Hematopoietic multipotent progenitor cell treated with erythropoietin and hydrocortisone succinate and interleukin-3 and kit ligand, for 8 days (in vitro differentiated cells): ENCODE data around the gene PDIK1L.
A peak's percentile ranks its signal among the peaks of the same experiment; 100 is the strongest.
"Not testable (repeated sequence)": the region's sequence is repeated elsewhere in the genome, so short reads cannot be mapped to it uniquely, and the experiment has no call there.

Experiments
- DNase-seq: peaks from one replicate; pipeline ENCODE4 v3.0.0-alpha.2; 2015

Gene PDIK1L

DNA sequence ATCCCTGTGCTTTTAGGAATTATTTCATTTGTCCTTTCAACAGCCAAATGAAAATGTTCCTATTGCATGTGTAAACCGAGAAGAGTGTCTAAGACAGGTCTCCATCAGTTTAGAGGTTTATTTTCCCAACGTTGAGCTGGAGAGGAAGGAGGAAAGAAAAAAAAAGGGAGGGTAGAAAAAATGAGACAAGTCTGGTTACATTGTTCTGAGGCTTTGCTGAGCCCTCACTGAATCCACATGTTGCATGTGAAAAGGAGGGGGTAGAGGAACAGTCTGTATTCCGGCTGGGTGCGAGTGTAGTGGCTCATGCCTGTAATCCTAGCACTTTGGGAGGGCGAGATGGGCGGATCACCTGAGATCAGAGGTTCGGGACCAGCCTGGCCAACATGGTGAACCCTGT lies 19.2 kb upstream of the PDIK1L start:
- no peak for DNase-seq

DNA sequence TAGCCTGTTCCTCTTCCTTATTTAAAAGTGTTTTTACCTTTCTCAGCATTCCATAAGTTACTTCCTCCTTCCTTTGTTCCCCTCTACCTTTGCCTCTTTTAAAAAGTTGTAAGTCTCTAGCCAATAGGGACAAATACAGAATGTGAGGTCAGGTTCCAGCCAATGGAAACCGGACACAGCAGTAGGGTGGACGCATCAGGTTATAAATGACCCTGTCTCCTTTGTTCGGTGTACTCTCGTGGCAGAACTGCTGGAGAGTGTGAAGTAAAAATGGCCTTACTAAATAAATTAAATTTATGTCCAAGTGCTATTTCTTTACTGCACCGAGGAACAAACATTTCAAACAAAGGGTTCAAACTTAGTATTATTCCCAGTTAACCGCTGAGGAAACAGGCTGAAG lies 18.1 kb upstream of the PDIK1L start:
- not testable (repeated sequence) for DNase-seq

DNA sequence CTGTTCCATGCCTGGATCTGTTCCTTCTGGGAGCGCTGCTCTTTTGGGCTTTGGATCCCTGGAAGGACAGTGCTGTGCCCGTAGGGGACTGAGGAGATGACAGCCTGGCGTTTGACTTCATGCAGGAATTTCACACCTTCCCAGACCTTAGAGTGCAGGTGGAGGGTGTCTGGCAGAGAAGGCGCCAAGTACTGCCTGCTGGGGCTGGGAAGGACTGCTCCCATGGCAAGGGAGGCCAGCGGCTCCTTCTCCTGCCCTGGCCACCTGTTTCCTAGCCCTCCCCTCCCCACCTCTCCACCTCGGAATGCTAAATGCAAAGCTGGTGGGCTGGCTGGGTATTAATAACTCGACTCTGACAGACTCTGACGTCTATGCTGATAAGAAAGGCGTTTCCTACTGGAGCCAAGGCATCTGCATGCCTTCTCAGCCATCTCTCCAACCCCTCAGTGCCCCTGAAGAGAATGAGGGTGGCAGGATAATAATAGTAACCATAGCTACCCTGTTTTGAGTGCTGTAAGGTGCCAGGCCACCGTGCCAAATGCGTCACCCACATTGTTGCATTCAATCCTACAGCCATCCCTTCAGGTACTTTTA lies 17.5 kb upstream of the PDIK1L start:
- DNase-seq, result no peak

DNA sequence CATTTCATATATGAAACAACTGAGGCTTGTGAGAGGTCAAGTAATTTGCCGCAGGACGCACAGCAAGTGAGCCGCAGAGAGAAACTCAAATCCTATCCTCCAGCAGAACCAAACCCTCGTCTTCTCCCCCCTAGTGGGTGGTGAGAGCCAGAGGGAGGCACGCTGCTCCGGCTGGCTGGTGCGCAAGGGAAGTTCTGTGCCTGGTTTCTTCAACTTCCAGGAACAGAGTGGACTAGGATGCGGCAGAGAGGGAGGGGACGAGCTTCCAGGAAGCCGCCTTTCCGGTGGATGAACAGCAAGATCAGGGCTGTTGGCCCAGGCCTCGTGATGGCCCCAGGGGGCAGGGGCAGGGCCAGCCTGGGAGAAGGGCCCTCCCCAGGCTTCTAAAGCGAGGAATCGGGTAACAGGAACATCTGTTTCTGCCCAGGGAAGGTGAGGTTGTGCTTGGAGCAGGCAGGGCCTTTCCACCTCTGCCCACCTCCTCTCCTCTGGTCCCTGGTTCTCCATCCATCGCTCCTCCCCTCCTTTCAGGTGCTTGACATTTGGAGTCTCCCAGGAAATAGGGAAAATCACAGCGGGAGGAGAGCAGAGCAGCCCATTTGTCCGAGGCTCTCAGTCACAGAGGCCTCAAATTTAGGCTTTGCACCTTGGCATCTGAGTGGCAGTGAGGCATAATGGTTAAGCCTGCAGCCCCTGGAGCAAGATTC lies 16.8 kb upstream of the PDIK1L start:
- no peak for DNase-seq

DNA sequence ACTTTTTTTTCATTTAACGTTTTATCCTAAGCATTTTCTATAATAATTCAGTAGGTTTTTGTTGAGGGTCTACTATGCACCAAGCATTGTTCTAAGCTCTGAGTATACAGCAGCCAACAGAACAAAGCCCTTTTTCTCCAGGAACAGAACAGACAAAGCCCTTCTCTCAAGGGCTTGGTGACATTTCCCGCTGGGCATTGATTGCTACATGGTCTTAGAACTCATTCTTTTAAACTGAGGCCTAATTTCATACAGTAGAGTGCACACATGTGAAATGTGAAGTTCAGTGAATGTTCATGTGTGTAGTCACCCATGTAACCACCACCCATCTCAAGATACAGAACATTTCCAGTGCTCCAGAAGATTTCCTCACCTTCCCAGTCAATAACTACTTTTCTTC lies 15.2 kb upstream of the PDIK1L start:
- no peak for DNase-seq

DNA sequence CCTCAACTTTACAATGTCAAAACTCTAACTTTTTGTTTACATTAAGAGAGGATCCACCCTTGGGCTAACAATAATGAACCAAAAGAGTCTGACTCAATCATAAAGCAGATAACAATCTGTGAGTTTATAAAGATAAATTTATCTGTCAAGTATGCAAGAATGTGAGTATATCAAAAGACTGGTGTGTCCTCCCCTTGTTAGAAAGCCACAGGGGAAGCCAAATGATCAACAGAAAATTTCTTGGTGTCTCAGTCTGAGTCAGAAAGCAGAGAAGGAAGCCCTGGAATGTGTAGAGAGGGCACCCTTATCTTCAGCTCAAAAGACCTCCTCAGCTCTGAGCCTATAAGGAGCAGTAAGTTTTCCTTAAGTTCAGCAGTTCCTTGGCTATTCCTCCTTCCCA lies 13.9 kb upstream of the PDIK1L start:
- no peak for DNase-seq

DNA sequence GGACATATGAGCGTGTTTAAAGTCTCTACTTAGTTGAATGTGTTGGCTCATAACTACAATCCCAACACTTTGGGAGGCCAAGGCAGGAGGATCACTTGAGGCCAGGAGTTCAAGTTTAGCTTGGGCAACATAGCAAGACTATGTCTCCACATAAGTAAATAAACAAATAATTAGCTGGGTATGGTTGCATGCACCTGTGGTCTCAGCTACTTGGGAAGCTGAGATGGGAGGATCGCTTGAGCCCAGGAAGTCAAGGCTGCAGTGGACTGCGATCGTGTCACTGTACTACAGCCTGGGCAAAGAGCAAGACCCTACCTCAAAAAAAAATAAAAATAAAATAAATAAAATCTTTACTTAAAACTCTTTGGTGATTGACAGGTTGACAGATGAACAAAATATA lies 13.0 kb upstream of the PDIK1L start:
- DNase-seq, result no peak

DNA sequence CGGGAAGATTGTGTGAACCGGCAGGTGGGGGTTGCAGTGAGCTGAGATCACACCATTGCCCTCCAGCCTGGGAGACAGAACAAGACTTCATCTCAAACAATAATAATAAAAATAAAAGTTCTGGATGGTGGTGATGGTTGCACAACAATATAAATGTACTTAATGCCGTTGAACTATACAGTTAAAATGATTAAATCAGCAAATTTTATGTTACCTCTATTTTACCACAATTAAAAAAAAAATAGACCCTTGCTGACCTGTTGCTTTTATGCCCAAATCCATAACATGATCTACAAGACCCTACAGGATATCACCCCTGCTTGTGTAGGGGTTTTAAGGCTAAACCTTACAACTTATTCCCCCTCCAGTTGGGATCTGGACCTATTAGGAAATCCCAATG lies 11.8 kb upstream of the PDIK1L start:
- DNase-seq, result no peak

DNA sequence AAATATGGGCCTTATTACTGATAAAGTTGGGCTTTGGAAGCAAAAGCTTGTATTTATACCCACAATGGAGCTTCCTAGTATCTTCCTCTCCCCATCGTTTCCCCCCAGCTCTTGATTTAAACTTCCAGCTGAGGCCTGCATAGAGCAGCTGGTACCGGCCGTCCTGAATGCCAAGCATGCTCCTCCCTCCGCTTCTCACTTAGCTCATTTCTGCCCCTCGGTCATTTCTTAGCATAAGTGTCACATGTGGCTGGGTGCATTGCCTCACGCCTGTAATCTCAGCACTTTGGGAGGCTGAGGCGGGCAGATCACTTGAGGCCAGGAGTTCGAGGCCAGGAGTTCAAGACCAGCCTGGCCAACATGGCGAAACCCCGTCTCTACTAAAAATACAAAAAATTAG lies 11.4 kb upstream of the PDIK1L start:
- not testable (repeated sequence) for DNase-seq

DNA sequence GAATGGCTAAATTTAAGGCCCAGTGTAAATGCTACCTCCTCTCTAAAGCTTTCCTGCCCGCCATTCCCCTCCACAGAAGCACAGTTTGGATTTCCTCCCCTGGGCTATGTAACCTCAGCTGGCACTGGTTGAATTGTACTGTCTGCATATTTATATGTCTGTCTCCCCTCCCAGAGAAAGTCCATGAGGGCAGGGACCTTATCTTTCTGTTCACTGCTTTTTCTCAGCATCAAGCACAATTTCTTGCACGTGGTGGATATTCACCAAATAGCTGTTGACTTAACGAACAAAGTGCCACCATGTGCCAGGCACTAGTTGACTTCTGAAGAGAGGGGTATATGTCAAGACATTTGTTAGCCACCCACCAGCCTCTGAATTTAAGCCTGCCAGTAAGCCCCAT lies 9.5 kb upstream of the PDIK1L start:
- DNase-seq, result no peak

DNA sequence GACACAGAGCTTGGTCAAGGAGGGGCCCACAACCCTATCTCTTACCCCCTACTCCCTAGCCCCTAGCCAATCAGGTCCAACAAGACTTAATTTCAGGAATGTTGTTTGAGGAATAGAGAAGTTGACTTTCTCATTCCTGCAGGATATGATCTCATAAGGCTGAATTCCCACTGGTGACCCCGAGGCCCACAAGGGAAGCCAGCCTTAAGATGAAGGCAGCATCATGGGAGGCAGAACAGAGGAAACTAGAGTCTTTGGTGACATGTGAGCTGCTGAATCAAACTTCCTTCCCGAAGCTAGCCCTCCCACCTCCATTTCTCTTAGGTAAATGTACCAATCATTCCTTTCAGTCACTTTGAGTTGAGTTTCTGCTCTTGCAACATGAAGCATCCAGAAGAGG lies 9.1 kb upstream of the PDIK1L start:
- no peak for DNase-seq

DNA sequence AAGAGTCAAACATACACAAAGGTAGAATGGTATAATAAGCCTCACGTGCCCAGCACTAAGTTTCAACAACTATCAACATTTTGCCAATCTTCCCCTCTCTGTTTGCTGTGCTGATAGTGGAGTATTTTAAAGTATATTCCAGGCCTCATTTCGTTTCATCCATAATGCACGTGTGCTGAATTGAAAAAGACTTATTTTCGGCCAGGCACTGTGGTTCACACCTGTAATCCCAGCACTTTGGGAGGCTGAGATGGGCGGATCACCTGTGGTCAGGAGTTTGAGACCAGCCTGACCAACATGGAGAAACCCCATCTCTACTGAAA lies 6.4 kb upstream of the PDIK1L start:
- not testable (repeated sequence) for DNase-seq

DNA sequence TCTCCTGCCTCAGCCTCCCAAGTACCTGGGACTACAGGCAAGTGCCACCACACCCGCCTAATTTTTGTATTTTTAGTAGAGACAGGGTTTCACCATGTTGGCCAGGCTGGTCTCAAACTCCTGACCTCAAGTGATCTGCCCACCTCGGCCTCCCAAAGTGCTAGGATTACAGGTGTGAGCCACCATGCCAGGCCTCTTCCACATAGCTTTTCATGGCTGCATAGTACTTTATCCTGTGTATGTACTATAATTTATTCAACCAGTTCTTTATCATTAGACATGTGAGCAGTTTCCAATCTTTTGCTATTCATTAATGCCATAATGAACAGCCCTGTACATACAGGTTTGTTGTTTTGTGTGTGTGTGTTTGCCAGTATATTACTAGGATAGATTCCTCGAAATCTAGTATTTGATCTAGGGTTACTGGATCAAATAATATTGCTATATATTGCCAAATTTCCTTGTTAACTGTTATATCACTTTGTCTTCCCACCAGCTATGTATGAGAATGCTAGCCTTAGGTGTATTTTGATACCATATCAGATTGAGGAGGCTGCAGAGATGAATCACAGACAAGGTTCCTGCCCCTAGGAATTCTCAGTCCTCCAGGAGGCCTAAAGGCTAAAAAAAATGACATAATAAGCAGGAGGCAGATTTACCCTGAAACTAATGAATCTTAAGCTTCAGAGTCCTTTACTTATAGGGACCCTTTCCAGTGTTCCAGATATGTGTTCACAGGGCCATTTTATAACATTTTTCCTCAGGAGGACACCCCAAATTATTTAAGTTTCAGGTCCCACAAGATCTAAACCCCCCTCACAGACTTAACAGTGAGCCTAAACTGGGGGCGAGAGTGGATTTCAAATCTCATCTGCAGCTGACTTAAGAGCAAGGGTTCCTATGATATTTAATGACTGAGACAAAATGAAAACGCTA lies 2.1 kb upstream of the PDIK1L start:
- no peak for DNase-seq

DNA sequence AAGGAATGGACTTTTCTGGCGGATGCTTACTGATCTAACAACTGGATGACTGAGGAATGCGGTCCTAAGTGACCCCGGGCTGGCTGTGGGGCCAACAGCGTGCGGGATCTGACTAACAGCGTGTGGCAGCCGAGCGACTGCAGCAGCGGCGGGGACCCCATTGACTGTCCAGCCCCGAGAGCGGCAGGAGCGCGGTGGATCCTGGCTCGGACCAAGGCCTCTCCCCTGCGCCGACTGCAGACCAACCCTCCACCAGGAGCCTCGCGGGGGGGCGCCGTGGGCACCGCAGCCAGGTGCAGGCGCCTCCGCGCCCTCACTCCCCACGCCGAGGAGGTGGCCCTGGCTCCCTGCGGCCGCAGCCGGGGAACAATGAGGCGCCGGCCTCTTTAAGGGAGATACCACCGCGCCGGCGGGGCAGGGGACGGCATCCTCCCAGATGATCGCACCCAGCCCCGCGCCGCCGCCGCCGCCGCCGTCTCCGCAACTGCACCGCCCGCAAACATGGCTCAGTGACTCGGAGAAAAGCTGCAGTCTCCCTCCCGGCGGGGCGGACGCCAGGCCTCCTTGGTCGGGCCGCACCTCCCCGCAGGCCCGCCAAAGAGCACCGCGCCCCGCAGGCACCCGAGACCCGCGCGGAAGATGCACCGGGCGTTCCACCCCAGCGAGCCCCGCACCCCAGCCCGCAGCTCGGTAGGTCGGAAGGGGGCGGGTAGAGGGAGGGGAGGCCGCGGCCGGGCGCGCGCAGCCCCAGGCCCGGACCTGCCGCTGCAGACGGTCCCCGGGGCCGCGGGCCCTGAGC lies 694 bp upstream of the PDIK1L start:
- peak; percentile 78 for DNase-seq

DNA sequence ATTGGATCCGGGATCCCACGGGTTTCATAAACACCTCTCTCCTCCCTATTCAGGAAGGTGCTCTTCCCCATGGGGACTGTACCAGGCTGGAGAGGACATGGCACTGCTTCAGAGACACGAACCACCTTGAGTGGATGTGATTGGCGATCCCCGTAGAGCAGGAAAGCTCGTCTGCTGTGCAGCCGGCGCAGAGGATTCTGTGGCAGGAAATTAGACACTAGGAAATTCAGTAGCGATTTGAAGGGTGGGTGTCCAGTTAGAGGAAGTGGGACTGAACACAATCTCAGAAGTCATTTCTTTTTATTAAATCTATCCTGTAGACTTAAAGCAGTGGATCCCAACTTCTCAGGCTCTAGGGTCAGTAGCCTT lies 767 bp downstream of the PDIK1L start:
- DNase-seq, result no peak

DNA sequence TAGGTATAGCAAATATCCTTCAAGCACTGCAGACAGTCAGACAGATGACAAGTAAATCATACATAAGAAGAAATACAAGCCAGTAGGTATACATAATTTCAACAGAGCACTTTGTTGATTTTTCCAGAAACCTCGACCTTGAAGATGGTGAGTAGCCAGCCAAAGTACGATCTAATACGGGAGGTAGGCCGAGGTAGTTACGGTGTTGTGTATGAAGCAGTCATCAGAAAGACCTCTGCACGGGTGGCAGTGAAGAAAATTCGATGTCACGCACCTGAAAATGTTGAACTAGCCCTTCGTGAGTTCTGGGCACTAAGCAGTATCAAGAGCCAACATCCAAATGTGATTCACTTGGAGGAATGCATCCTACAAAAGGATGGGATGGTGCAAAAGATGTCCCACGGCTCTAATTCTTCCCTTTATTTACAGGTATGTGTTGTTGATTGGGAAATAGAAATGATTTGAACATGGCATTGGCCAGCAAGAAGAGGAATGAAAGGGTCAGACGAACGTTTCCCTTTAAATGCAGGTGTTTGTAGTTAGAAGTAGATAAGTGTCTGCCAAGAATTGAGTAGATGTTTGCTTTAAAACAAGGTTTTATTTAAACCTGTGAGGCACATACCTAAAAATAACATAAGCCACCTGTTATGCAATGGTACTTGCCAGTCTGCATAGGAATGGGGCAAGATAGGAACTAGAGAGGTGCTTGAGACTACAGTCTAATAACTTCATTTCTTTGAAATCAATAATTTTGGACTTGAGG lies 2.7 kb downstream of the PDIK1L start:
- DNase-seq, result no peak

DNA sequence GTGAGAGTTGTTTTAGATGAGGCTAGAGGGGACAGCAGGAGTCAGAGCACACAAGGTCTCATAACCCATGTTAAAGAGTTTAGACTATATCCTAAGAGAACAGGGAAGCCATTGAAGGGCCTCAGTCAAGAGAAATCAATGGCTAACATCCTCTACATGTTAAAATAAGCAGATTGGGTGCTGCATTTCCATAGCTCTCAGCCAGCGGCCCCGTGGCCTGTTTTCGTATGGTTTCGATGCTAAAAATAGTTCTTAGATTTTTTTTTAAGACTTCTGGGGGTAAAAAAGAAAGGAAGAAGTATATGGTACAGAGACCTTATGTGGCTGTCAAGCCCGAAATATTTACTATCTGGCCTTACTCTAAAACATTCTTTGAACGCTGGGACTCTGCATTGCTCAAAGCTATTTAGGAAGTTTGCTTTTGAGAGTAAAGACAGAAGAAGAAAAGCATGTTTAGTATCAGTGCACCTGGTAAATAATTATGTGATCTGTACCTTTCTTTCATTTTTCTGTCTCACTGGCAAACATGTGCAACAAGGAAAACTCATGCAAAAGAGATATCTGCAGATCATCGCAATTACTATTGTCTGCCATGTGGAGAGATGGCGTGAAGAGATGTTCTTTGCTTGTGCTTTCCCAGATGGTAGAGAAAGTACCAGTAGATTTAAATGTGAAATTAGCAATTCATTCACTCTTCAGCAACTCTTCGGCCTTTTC lies 8.4 kb downstream of the PDIK1L start:
- DNase-seq, result no peak

DNA sequence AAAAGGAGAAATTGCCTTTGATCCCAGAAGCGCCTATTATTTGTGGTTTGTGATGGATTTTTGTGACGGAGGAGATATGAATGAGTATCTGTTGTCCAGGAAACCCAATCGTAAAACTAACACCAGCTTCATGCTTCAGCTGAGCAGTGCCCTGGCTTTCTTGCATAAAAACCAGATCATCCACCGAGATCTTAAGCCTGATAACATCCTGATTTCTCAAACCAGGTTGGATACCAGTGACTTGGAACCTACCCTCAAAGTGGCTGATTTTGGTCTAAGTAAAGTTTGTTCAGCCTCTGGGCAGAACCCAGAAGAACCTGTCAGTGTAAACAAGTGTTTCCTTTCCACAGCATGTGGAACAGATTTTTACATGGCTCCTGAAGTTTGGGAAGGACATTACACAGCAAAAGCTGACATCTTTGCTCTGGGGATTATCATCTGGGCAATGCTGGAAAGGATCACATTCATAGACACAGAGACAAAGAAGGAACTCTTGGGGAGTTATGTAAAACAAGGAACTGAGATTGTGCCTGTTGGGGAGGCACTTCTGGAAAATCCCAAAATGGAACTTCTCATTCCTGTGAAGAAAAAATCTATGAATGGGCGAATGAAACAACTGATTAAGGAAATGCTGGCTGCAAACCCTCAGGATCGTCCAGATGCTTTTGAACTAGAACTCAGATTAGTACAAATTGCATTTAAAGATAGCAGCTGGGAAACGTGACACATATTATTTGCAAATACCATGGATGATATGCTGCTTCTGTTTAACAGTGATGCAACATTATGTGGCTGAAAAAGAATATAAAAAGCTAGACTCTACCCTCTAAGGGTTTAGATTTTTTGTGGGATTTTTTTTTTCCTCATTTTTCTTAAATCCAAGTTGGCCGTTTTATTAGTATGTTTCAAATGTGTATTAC lies 10.5 kb downstream of the PDIK1L start:
- peak; percentile 70 for DNase-seq

DNA sequence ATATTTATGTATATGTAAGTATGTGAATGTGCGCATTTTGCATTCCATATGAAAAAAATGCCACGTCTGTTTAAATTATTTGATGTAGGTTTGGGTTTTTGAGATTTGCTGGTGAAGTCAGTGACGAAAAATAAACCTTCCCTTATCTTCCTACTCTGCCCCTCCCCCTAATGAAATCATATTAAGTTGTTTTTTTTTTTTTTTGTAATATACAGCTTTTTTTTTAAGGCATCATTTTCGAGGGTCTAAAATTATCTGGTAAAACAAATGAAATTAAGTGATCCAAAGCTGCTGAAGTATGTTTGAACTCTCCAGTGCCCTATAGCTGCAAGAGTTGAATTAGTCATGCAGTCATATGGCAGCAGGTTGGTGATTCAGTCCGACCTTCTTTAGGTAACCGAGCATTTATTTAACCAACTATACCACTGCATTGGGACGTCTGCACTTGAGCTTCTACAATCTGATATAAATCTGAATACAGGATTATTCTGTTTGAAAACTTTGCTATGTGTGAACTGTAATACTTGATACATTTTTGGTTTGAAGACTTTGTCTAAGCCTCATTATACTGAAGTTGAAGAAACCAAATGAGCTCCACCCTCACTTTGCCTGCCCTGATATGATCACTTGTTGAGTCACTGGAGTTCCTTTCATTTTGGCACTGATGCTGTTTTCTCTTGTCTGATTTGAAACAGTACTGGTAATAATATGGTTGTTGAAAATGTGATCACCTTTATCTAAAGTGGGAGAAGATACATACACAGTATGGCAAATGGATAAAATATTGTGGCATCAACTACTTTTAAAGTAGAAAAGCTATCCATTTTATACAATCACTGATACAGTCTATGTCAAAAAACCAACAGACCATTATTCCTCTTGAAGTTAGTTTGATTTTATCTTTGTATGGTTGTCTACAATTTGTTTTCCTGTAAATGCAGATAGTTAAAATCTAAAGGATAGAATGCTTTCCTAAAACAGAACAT lies 11.7 kb downstream of the PDIK1L start:
- DNase-seq, result peak; percentile 90
